Stimulated activated CD8-positive, alpha-beta memory T cell treated with anti-CD3 and anti-CD28 coated beads, Interleukin-15, amount 100 ng/mL, for 1 hour (primary cell): ENCODE measurements around the gene SLC50A1.

Source experiments
- DNase-seq: peaks from one replicate; pipeline ENCODE4 v3.0.0-alpha.2; 2020; ENCODE audit warnings: low read depth

SLC50A1 gene

DNA sequence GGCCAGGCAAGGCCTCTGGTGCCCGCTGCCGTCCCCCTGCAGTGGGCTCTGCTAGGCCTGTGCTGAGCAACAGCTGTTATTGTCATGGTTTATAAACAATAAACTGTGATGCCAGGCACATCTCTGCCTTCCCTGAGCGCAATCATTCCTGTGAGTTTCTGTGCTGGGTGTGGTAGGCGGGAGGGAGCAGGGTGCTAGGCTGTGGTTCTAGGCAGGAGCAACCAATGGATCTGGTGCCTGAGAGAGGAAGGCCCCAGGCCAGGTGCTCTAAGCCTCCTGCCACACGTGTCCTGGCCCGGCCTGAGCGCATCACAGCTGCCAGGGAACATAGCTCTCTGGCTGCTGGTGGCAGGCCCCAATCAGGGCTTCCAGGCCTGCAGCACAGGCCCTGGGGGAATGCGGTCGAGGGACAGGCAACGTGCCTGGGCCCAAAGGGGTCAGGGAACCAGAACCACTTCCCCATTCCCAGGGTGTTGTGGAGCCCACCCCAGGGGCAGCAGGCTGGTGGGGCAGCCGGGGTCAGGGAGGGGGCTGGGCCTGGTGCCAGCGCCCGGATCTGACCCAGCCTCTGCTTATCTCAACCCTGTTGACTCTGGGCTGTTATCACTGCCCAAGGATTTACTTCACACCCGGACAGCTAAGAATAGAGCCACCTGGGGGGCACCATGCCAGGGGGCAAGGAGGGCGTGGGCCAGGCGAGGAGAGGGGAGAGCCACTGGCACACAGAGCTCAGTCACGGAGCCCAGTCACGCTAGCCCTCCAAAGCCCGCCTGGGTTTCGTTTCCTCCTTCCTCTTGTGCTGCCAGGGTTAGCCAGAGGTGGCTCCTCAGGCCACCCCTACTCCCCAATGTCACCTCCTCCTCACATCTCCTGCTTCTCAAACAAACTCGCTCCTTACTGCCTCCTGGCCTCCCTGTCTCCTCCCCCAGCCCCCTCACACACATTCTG lies 49.5 kb downstream of the SLC50A1 start:
- no peak for DNase-seq

DNA sequence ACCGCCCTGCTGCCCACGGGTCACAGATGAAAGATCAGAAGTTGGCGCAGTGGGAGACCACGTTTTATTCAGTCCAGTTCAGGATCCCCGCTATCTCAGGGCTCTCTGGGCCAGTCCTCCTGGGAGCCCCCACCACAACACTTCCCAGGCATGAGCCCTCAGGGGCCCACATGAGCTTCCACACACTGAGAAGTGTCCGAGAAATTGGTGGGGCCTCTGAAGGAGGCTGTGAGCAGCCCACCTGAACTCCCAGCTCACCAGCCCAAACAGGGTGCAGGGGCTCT lies 50.1 kb downstream of the SLC50A1 start:
- DNase-seq = no peak

DNA sequence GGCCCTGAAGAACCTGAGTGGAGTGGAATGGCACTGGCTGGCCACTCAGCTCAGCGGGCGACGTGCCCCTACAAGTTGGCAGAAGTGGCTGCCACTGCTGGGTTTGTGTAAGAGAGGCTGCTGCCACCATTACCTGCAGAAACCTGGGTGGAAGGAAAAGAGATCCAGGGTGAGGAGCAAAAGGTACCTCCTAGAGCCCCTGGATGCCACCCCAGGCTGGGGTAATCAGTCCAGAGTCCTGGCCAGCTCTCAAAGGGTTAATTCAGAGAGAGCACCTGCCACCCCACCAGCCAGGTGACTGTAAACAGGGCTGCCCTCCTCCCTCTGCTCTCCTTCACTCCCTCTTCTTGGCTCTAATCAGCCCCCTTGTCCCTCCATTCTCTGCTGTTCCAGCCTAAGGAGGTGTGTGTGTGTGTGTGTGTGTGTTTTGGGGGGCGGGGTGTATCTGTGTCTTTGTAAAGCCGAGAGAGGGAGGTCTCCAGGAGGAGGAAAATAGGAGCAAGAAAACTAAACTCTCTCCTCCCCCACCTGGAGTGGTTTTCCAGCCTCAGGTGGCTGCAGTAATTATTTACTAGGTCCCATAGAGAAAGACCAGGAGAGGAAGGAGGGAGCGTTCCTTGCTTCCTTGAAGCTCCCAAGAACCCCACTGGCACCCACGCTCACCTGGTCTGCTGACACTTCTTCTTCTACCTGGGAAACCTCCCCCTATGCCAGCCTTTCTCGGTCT lies 50.6 kb downstream of the SLC50A1 start:
- DNase-seq = no peak

DNA sequence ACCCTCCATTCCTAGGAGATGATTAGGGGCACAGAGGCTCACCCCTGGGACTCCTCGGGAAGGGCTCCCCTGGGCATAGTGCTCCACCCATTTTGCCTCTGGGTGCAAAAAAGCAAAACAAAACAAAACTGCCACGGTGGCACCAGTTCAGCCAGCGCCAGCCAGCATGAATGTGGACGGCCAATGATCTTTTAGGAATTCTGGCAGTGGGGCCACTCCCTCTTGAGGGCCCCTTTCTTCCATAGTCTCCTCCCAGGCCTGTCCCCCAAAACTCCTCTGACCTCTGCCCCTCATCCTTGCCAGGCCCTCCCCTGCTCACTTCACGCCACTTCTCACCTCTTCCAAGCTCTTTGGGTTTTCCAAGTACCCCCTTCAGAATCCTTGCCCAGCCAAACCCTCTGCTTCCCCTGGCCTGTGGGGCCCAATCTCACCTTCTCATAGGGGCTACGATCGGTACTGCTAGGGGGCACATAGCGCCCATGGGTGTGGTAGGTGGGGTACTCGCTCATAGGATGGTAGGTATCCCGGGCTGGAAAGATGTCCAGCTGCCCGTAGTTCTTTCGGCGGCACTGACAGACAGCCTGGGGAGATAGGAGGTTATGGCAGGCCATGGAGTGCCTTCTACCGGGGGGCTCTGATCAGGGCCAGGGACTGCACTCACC lies 51.3 kb downstream of the SLC50A1 start:
- no peak for DNase-seq

DNA sequence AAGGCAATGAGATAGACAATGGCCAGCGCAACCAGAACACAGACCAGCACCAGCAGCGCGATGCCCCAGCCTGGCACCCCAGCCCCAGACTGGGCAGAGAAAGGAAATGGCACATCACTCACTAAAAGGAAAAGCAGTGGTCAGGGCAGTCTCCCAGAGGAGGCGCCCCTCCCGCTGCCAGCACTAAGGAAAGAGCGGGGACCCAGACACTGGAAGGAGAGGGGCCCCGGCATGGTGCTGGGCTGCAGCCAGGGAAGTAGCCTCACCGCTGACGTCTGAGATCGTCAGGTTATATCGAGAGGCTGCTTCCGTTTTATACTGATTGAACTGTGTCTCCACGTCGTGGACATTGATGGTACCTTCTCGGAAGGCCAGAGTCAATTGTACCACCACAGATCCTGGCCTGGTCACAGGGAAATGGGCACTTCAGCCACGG lies 51.8 kb downstream of the SLC50A1 start:
- no peak for DNase-seq

DNA sequence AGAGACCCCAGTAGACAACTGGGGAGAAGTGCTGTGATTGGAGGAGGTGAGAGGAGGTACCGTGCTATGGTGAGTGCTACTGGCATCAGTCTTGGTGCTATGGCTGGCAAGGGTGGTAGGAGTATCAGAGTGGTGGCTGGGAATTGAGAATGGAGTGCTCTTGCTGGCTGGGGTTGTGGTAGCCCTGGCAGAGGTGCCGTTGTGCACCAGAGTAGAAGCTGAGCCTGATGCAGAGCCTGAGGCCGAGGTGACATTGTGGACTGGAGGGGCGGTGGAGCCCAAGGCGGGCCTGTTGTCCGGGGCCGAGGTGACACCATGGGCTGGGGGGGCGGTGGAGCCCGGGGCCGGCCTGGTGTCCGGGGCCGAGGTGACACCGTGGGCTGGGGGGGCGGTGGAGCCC lies 52.6 kb downstream of the SLC50A1 start:
- no peak for DNase-seq
